Ectodermal cell (in vitro differentiated cells): ENCODE results near the gene ELMO1.

Experiments
- H3K27ac ChIP-seq: 2 replicates; pipeline ENCODE4 v1.7.0; 2013; ENCODE audit warnings: mild to moderate bottlenecking, low read depth, low read length; ENCODE audit not compliant: insufficient read depth, poor library complexity, severe bottlenecking
- H3K27me3 ChIP-seq: 2 replicates; pipeline ENCODE4 v1.7.0; 2013; ENCODE audit warnings: mild to moderate bottlenecking, low read length; ENCODE audit not compliant: insufficient read depth, control insufficient read depth, poor library complexity, severe bottlenecking
- H3K36me3 ChIP-seq: one replicate; pipeline ENCODE4 v1.7.0; 2013; ENCODE audit warnings: low read length; ENCODE audit not compliant: control insufficient read depth, insufficient read depth
- H3K4me1 ChIP-seq: one replicate; pipeline ENCODE4 v1.7.0; 2013; ENCODE audit warnings: low read length; ENCODE audit not compliant: control insufficient read depth, insufficient read depth
- H3K4me3 ChIP-seq: 2 replicates; pipeline ENCODE4 v1.7.0; 2013; ENCODE audit warnings: low read depth, low read length, control low read depth; ENCODE audit not compliant: insufficient read depth
- H3K9me3 ChIP-seq: 2 replicates; pipeline ENCODE4 v1.7.0; 2013; ENCODE audit warnings: mild to moderate bottlenecking, low read length, moderate library complexity; ENCODE audit not compliant: control insufficient read depth
- WGBS, 2 experiments: methylation state at CpG; one replicate each; pipeline ENCODE4 v1.1.7; 2013; ENCODE audit warnings: missing lambda C conversion rate in 2 of 2; 5-methylcytosine and 5-hydroxymethylcytosine counted together

ELMO1 gene

DNA sequence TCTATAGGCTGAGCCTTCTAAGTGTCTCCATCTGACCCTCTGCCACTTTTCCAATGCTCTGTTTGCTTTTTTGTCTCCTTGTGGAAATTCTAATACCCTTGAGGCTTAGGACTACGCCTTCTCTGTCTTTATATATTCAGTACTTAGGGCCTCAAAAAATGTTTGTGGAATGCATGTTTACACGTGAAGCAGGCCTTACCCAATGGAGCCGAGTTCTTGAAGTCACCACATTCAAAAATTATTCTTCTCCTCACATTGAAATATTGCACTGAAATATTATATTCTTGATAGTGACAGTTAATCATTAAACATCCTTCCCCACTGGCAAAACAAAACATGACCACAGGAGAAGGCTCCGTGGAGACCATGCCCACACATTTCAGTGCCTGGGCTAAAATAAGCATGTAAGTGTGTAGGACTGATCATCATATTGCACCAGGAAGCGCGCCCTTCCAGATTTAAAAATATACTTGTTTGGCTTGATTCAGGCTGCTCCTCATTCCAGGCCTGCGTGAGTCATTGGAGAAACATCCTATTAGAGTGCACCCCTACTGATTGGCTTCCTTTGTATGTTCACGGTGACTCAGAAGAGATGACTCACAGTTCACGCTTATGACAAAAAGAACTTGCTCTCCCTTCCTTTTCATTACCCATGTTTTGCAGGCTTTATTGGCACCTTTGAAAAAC, 416.9 kb downstream of the ELMO1 start:
- Histone ChIP-seq H3K27ac (peak overlapping the region; percentile 76), H3K9me3 (no peaks in the 10 kb centered on the region), H3K27me3 (no peaks in the 10 kb centered on the region), H3K4me3 (no peak overlapping the region), H3K4me1 (peaks cover 14% of the 10 kb centered on the region), H3K36me3 (no peaks in the 10 kb centered on the region)
- 52 to 62% methylated on average over 7 to 9 of the region's 9 CpGs for WGBS, 2 experiments

DNA sequence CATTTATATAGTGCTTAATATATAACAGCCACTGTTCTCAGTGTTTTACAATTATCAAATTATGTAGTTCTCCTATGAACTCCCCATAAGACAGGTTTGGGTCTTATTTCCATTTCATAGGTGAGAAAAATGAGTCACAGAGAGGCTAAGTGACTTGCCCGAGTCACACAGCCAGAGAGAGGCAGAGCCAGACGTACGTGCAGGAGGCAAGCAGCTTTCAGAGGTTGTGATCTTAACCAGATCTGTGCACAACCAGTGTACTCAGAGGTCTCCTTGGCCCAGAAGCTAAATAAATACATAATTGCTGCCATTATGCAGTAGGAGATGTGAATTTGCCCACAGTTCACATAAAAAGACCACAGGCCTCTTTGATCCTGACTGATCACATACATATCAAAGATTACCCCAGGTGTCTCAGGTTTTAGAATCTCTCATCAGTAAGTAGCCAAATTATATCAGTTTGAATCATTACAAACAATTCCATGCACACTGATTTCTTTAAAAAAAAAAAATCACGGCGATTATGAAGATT, 419.7 kb downstream of the ELMO1 start:
- 88 to 94% methylated on average over 3 of the region's 5 CpGs for WGBS, 2 experiments
- peaks cover 2% of the 10 kb centered on the region for H3K9me3 ChIP-seq
- no peaks in the 10 kb centered on the region for H3K27me3 ChIP-seq
- peaks cover 14% of the 10 kb centered on the region for H3K4me1 ChIP-seq
- no peak overlapping the region for H3K27ac ChIP-seq
- no peaks in the 10 kb centered on the region for H3K36me3 ChIP-seq
- H3K4me3 ChIP-seq = no peak overlapping the region

DNA sequence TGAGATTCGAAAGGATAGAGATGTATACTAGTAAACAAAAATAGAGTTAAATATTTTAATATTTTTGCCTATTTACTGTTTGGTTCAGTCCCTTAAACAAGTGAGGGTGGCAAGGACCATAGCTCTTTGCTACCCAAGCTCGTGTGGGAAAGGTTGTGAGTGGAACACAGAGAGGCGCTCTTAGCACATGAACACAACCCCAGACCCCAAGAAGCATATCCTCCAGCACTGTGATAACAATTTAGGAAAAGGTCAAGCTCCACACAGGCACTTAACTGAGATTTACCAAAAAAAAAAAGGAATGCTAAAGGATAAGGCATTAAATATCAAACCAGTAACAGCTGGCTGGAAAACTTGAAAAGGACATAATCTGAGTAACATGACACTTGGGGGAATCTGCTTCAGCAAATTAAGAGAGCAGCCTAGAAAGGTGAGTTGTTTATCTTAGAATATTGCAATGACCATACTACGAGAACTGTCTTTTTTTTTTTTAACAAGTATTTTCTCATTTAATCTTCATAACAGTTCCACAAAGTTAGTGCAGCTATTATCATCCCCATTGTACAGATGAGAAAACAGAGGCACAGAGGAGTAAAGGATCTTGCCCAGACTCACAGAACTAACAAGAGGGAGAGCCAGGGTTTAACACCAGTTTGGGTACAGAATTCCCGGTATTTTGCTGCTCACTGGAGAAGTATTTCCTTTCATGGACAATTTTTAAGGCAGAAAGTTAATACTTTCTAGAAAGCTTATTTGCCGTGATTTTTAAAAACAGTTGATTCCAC, 420.9 kb downstream of the ELMO1 start:
- H3K27me3 ChIP-seq = no peaks in the 10 kb centered on the region
- H3K9me3 ChIP-seq = peaks cover 2% of the 10 kb centered on the region
- WGBS, 2 experiments = 90% methylated on average over 4 to 5 of the region's 6 CpGs
- H3K4me1 ChIP-seq = peaks cover 14% of the 10 kb centered on the region
- H3K4me3 ChIP-seq = no peak overlapping the region
- H3K27ac ChIP-seq = no peak overlapping the region
- H3K36me3 ChIP-seq = no peaks in the 10 kb centered on the region

DNA sequence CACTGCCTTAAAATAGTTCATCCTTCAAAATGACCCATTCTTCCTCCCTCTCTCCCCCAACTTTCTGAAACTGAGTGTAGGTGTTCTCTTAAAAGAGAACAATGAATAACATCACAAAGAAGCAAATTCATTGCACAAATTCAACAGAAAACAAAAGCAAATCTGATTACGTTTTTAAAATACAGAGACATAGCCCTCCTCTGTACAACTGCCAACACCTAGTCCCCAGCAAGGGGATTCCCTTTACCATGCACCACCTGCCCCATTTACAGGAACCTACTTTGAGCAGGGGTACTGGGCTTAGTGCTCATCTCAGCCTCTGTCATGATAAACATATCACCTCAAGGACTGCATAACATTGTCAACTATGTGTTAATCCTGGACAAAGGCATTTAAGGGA, 421.6 kb downstream of the ELMO1 start:
- Histone ChIP-seq H3K27ac (no peak overlapping the region), H3K27me3 (no peaks in the 10 kb centered on the region), H3K36me3 (no peaks in the 10 kb centered on the region), H3K4me3 (no peak overlapping the region), H3K4me1 (peaks cover 8% of the 10 kb centered on the region), H3K9me3 (peaks cover 2% of the 10 kb centered on the region)
- 88 to 90% methylated on average over 1 of the region's 1 CpG for WGBS, 2 experiments

DNA sequence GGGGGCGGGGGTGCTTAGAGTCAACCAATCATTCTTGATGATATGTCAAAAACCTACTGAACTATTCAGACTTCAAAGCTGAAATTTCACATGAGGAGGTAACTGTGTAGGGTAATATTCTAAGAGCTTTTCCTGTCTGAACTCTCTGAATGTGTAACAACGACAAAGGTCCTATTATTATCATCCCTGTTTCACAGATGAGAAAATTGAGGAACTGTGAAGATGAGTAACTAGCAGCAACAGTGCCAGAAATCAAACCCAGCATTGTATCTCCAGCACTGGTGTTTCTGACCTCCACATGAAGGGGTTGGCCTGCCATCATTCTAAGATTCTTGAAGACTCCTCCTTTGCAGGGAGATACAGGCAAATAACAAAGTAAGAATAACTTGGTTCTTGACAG, 429.7 kb downstream of the ELMO1 start:
- Histone ChIP-seq H3K9me3 (no peaks in the 10 kb centered on the region), H3K27ac (no peak overlapping the region), H3K36me3 (no peaks in the 10 kb centered on the region), H3K27me3 (no peaks in the 10 kb centered on the region), H3K4me1 (no peaks in the 10 kb centered on the region), H3K4me3 (no peak overlapping the region)
- WGBS, 2 experiments = 94 to 100% methylated on average over 1 to 2 of the region's 2 CpGs

DNA sequence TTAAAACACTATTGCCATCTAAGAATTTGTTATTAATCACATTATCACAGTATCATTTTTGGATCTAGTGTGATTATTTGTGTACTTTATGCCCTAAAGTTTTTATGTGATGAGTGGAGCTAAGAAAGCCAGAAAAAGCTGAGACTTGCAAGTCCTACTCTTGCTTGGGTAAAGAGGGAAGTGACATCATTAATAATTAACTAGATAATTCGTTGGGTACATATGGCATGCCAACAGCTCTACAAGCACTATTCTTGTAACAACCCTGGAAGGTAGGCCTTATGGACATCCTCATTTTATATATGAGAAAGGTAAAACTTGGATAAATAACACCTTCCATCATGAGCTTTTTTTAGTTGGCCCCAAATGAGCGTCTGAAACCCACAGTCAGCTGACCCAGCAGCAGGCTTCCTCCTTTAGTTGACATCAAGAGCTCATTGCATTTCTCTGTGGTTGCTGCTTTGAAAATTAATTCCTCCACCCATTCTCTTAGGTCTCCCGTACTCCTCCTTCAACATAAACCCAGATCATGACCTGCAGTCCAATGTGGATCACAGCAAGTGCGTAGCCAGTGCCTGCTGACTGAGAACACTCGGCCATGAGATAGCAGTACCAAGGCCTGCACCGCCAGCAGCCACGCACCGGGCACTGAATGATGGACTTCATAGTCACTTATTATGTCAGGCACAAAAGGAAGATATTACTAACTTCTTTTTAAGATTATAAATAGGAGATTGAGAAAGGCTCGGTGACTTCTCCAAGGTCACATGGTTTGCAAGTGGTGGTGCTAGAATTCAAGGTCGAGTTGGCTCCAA, 432.4 kb downstream of the ELMO1 start:
- Histone ChIP-seq H3K27ac (no peak overlapping the region), H3K9me3 (no peaks in the 10 kb centered on the region), H3K36me3 (no peaks in the 10 kb centered on the region), H3K27me3 (no peaks in the 10 kb centered on the region), H3K4me1 (no peaks in the 10 kb centered on the region), H3K4me3 (no peak overlapping the region)
- WGBS, 2 experiments = 95 to 97% methylated on average over 10 of the region's 10 CpGs

DNA sequence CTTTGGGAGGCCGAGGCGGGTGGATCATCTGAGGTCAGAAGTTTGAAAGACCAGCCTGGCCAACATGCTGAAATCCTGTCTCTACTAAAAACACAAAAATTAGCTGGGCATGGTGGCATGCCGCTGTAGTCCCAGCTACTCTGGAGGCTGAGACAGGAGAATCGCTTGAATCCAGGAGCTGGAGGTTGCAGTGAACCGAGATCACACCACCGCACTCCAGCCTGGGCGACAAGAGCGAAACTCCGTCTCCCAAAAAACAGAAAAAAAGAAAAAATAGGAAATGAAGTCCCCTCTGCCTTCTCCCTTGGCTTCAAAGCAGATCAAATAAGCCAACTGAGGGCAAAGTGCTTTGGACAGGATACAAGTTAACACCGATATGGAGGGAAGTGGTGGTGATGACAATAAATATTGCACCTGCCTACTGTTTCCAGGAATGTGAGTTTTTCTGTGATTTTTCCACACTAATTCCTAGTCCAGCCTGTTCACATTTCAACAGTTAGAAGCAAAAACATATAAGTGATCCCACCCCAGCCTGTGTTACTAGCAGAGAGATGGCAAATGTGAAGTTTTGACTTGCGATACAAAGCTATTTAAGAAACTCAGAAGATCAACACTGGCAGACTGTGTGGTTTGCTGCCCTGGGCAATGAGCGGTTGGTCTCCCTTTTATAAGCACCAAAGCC, 433.2 kb downstream of the ELMO1 start:
- Histone ChIP-seq H3K9me3 (no peaks in the 10 kb centered on the region), H3K27me3 (no peaks in the 10 kb centered on the region), H3K4me3 (no peak overlapping the region), H3K4me1 (no peaks in the 10 kb centered on the region), H3K36me3 (no peaks in the 10 kb centered on the region), H3K27ac (no peak overlapping the region)
- 93 to 96% methylated on average over 12 of the region's 12 CpGs for WGBS, 2 experiments

DNA sequence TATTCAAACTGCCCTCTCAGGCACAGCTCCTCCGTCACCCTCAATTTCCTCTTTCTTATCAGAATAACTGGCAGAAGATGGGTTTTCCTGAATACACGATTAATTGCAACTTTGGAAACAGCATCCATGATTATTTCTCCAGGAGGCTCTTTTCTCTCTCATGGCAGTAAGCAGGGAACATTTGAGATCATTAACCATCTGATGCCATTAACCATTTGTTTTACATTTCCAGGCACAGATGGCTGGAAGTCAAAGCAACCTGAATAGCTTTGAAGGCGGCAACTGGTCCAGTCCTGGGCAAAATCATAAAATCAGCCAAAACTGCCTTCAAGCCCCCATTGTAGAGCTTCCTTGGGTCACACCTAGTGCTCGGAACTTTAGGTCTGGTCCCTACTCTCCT, 434.9 kb downstream of the ELMO1 start:
- no peaks in the 10 kb centered on the region for H3K36me3 ChIP-seq
- no peaks in the 10 kb centered on the region for H3K27me3 ChIP-seq
- 94 to 95% methylated on average over 4 of the region's 4 CpGs for WGBS, 2 experiments
- H3K9me3 ChIP-seq = no peaks in the 10 kb centered on the region
- no peak overlapping the region for H3K27ac ChIP-seq
- H3K4me1 ChIP-seq = no peaks in the 10 kb centered on the region
- no peak overlapping the region for H3K4me3 ChIP-seq

DNA sequence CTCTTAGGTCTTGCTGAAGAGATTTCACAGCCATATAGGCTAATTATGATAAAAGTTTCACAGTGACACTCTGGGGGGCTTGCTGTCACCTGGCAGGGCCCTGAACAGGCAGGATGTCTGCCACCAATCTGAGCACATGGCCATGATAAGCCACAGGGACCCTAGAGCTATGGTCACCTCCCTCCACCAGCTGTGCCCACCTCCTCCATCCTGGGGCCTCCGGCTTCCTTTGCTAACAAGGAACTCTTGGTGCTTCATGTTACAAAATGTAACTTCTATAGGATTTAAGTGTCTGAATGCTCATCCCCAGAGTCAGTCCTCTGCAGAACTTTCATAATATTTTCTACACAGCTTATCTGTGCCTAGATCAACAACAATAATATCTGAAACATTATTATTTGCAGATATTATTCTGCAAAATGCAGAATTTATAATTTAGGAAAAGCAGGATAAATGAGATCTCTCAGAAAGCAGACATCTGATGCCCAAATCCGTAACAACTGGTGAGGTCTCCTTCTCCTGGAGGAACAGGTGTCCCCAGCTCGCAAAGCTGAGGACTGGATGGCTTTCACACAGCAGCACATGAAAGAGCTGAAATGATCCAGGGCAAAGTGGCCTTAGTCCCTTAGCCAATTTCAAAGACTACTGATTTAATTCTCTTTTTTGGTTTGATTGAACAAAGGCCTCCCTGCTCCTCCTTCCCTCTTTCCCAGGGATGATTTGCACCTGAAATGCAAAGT, 437.3 kb downstream of the ELMO1 start:
- no peaks in the 10 kb centered on the region for H3K4me1 ChIP-seq
- H3K4me3 ChIP-seq = no peak overlapping the region
- no peak overlapping the region for H3K27ac ChIP-seq
- H3K27me3 ChIP-seq = no peaks in the 10 kb centered on the region
- no peaks in the 10 kb centered on the region for H3K36me3 ChIP-seq
- no peaks in the 10 kb centered on the region for H3K9me3 ChIP-seq
- 89 to 92% methylated on average over 3 of the region's 3 CpGs for WGBS, 2 experiments
